Gastrocnemius medialis (tissue), 4 donors: ENCODE measurements around the gene PTH1R.

Source experiments
- CTCF ChIP-seq, 5 experiments: fragments of 450-650 bp in 3 of 5; fragments of 200-600 bp in 2 of 5; sonication (generic) in 2 of 5; IDR thresholded peaks in 4 of 5; conservative IDR thresholded peaks in 1 of 5; 1 replicate in 4 of 5; 2 replicates in 1 of 5; pipeline ENCODE4 v1.5.1; 2016 to 2019; ENCODE audit warnings: antibody characterized with exemption in 5 of 5, mild to moderate bottlenecking in 3 of 5, moderate library complexity in 3 of 5
- POLR2A ChIP-seq, 2 donors: fragments of 450-650 bp; IDR thresholded peaks; one replicate each; pipeline ENCODE4 v1.6.1; 2017; ENCODE audit warnings: antibody characterized with exemption in 2 of 2, mild to moderate bottlenecking in 2 of 2, moderate library complexity in 2 of 2

GRCh38 chr3:46898321-46899150 is 21.0 kb downstream of the PTH1R start:
- TF ChIP-seq CTCF (IDR thresholded peaks at IDR 0.05 in 4 of 5, conservative IDR thresholded peaks at IDR 0.05 in 1 of 5) (no peak), POLR2A (IDR thresholded peaks at IDR 0.05) (no peak)
